Raji (cell line): ENCODE measurements around the gene SYT1.

Experiments used
- POLR2A ChIP-seq: IDR thresholded peaks from 2 replicates; pipeline ENCODE4 v1.6.1; 2011; ENCODE audit warnings: low read depth, low read length, control low read depth; ENCODE audit not compliant: insufficient read depth

Gene SYT1

DNA sequence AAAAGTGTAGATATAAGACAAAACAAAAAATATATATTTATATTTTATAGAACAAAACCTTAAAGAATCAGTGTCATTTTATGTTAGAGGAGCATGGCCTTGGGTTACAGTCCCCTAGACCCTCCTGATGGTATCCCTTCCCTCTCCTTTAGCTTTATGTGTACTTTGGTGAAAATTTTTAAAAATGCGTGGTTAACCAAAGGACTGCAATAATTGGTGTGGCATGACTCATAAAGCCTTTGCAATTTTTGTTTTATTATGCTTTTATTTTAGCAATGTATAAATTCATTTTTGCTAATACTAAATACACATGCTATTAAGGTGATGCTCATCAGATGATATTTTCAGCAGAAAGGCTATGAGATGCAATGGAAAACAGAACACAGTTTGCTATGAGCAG is 264.4 kb downstream of the SYT1 start:
- TF ChIP-seq POLR2A, result no peak

DNA sequence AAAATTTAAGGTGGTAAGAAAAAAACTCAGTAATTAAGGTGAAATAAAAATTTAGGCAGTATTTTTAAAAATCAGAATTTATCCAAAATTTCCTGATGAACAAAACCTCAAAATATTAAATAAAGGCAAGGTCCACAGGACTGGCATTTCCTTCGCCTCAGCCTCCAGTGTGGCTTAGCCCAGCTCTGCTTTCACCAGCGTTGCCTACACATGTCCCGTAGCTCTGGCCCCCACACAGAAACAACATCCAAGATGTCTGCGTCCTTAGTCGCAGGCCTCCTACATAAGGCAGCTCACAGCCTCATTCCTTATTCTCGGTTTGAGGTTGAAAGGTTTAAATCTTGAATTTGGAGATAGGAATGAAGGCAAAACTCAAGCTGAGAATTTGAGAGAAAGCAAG is 274.3 kb downstream of the SYT1 start:
- no peak for TF ChIP-seq POLR2A

DNA sequence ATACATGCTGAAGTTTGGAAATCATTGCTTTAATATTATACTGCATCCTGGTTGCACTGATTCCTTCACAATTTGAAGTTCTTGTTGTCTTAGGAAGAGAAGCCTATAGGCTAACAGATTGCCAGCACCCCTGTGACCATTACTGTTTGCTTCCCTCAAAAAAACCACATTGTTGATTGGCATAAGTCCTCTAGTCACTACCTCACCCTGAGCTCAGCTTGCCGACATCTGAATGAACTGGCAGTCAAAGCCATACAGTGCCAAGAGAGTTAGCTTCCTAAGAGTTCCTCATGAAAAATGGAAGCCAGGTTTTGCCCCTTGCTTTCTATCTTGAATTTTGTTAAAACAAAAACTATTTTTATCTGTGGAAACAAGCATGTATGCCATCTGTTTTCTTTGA is 276.1 kb downstream of the SYT1 start:
- TF ChIP-seq POLR2A, result no peak

DNA sequence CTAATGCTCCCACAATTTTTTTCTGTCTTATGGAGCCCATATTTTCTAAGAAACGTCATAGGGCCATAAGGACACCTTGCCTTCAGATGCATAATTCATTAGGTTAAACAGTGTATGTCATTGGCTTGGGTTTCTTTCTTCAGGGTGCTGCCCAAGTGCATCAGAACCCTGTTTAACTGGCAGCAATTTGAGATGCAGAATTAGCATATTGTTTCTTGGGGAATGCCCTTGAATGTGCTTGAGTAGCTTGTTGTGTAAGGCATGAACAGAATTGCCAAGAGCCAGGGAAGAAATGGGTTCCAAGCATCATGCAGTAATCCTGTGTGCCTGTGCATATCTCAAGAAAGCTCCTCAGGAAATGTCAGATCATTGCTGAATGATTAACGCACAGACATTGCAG is 277.2 kb downstream of the SYT1 start:
- TF ChIP-seq POLR2A, result no peak

DNA sequence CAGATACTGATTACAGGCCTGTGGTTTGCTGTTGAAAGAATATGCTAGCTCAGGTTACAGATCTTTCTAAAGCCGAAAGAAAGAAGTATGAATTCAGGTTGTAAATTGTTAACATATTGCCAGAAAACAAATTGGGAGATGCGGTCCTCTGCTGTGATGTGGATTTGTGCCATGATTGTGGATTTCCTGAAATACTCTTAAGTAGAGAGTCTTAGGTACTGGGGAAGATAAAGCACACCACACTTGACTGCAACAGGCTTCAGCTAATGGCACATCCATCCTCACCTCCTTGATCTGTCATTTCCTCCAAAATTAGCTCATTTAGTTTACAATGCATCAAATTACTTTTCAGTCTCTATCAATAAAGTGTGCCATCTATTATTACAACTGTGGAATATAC is 279.2 kb downstream of the SYT1 start:
- no peak for TF ChIP-seq POLR2A

DNA sequence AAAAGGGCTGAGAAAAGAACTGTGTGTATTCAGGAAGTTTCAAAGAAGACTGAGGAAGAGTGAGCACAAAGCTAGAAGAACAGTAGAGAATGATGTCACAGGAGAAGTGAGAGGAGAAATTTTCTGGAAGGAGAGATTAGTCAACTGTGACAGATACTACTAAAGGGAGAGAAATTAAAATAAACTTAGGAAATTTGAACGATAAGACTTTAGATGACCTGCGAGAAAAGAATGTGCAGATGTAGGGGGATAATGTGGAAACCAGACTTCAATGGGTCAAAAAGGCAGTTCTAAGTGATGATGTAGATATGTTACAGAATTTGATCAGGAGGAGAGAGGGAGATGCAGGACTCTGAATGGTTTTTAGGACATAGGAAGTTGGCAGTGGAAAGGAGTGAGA is 287.4 kb downstream of the SYT1 start:
- TF ChIP-seq POLR2A, result no peak

DNA sequence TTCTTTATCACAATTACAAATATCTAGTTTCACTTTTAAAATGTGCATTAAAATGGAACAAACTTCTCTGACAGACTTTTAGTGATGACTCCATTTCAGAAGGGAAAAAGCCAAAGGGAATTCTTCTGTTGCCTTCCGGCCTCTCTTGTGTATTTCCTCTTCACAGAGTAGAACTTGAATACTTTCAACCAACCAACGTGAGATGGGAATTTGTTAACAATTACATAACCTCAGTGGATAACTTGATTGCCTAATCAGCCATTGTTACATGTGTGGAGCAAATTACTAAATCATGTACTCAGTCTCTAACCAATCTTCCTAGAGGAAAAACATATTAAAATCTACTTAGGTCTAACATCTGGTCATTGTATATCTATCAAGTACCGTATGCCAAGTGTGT is 291.1 kb downstream of the SYT1 start:
- no peak for TF ChIP-seq POLR2A

DNA sequence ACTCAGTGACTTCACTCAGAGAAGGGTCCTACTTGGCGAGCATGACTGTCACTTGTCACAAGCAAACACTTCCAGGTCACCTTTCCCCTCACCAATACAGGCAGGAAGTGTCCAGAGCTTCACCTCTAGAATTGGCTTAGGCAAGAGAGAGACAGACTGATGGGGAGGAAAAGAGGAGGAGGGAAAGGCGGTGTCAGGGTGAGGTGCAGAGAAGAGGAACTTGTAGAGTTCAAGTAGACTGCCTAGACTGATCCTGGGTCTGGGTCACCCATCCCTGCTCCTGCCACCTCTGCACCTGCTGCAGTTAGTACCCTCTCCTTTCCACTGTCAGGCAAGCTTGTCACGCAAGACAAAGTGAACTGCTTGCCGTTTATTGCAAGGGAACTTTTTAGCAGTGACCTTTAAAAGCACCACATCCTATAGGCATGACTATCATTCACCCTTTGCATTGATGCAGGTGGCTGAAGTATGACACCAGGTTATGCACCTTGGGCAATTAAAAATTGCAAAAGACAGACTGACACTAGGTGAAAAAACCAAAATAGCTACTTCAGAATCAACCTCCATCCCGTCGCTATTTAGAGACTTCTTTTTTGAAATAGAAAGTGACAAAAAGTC is 292.4 kb downstream of the SYT1 start:
- no peak for TF ChIP-seq POLR2A

DNA sequence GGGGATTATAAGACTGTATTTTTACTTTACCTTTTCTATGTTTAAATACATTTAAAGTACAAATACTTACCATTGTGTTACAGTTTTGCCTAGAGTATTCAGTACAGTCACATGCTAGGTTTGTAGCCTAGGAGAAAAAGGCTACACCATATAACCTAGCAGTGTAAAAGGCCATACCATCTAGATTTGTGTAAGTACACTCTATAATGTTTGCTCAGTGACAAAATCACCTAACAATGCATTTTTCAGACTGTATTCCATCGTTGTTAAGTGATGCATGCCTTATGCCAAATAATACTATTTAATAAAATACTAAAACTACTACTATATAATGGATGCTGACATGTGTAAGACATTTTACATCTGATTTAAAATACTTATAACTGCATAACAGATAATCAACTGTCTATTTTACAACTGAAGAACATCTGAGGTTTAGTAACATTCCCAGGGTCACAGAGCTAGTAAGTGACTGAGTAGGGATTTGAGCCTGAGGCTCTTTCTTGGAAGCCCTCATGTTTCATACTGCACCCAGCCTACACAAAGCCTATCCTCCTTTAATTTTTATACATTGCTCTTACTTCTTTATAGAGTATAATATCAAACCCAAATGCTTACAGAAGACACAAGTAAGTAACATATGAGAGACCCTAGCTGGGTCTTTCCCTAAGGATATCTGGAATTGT is 296.8 kb downstream of the SYT1 start:
- TF ChIP-seq POLR2A, result no peak

DNA sequence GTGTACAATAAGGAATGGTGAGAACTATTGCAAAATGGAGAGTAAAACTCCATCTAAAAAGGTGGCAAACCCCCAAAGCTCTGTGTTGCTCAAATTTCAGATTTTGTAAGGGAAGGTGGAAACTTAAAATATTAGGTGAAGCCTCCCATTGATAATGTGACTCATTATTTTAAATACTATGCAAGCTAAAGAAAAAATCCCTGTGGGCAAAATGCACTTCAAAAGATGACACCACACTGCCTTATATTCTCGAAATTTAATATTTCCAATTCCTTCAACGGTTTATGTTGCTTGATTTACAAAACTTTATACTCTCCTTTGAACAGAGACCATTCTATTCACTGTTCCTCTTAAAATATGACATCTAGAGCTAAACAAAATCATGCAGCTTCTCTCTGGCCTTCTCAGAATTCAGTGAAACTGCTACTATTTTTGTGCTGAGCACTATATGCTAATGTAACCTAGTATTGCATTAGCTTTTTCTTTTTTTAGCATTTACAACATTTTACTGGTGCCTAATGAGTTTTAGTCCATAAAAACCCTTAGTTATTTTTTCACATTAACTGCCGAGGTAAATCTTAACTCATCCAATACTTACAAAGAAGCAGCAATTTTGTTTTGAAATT is 297.7 kb downstream of the SYT1 start:
- no peak for TF ChIP-seq POLR2A

DNA sequence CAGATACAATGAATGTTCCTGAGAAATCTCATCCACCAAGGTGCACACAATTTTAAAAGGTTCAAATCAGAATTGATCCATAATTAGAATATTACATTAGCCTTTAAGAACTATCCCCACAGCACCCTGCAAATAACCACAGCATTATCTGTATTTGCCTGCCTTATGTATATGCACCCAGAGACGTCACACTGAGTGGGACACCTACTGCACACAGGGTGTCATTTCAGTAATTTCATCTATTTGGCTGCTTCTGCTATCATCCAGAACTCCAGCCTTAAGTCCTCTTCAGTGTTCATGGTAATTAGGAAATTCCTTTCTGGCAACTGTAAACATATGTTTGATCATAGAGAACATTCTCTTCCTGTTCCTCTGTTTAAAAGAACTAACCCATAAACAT is 298.4 kb downstream of the SYT1 start:
- no peak for TF ChIP-seq POLR2A

DNA sequence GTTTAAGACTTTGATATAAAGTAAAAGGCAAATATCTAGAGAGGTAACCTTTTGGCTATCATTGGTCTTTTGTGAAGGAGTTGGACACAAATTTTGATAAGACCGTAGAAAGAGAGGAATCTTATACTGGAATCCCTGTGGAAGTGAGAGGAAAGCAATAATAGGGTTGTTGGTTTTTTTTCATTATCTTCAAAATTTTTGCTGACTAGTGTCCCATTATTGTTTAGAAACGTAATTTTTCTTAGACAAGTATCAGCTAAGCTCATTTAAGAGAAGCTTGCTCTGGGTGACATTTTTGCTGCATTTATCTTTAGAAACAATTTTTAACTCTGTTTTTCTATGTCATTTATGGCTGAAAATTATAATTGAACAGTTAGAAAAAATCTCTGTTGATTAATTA is 300.3 kb downstream of the SYT1 start:
- no peak for TF ChIP-seq POLR2A

DNA sequence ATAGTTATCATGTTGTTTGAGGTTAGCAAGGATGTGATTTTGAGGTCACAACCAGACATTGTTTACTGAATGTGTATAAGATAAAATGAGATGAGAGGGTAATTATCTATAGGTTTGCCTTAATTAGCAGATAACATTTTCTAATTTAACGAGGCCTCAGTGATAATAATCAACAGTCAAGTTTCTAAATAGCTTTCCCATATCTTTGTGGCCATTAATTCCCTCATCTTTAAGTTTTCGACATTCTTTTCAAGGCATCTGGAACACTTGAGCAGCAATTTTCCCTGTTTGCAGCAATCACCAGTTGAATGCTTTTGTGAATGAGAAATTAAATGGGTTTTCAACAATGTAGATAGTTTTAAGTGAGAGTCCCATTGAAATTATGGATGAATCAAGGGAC is 304.1 kb downstream of the SYT1 start:
- no peak for TF ChIP-seq POLR2A

DNA sequence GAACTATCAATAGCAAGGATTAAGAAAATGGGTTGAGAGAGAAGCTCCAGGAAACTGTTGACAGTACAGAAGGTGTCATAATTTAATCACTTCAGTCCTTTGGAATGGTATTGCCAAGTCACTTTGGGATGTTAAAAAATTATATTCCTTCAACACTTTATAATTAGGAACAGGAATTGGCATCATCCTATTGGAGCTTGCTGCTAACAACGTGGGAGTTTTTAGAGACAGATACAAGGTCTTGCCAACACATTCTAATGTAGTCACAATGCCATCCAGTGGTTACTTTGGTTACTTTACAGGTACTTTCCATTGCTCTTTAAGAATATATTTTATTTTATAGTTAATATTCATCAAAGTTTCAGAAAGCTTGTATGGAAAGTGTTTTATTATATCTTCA is 310.1 kb downstream of the SYT1 start:
- no peak for TF ChIP-seq POLR2A

DNA sequence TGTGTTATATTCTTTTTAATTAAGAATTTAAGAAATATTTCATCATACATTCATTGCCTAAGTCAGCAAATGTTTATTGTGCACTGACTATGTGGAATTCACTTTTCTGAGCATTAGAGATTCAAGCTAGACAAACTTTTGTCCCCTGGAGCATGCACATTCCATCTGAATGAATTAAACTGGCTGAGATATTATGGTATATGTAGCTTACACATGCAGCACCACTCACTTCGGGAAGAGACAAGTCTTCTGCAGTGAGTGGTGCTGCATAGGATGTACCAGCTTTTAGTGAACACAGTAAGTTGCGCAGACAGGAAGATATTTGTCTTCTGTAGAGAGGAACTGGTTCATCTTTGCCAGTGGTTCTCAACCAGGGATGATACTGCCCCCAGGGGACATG is 318.4 kb downstream of the SYT1 start:
- no peak for TF ChIP-seq POLR2A

DNA sequence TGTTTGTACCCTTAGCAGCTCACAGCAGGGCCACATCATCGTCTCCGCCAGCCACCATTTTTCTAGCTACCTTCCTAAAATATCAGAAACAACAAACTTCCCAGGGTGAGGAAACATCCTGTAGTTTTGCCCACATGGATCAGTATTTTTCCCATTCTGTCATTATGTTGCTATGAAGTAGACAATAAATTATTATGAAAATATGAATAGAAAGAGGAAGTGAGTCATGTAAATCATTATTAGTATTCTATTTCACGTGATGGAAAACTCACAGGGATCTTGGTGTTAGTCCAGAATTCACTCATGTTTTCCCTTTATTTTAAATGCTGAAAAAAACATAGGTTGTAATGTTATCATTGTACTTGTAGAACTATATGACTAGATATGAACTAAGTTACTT is 319.4 kb downstream of the SYT1 start:
- no peak for TF ChIP-seq POLR2A

DNA sequence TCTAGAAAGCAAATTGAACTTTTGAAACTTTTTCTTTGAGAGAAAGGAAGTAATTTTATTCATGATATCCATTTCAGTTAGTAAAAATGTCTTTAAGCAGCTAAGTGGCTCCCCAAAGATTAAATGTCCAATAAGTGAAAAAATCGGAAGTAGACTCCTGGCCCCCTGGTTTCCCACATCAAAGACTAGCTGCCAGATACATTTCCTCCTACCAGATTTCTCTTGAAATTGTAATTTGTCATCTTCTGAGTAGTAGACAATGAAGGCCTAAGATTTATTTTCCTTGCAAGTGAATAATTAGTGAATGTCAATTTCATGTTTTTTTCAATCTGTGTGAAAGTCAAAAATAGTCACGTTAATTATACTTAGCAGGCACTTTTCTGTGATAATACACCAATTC is 321.9 kb downstream of the SYT1 start:
- no peak for TF ChIP-seq POLR2A
